Liver (tissue), 9 donors: Measurements from ENCODE around the gene SDR39U1. TPM values are rescaled to one million over a fixed set of nuclear protein-coding genes. Genes with fewer than 3 reads are reported as not detected.

ENCODE experiments used
- DNase-seq: peaks from one replicate; pipeline ENCODE4 v3.0.0-alpha.2; 2017; ENCODE audit warnings: low spot score
- H3K27ac ChIP-seq, 2 donors: one replicate each; pipeline ENCODE4 v1.7.0; 2013; ENCODE audit warnings: inconsistent platforms in 2 of 2, low read length in 2 of 2, control low read depth in 1 of 2, low read depth in 1 of 2, mild to moderate bottlenecking in 1 of 2
- H3K27me3 ChIP-seq, 4 donors: one replicate each; pipeline versions ENCODE4 v1.6.1 to v1.7.0; 2013; ENCODE audit warnings: low read length in 3 of 4, inconsistent platforms in 1 of 4, mild to moderate bottlenecking in 1 of 4, moderate library complexity in 1 of 4; ENCODE audit not compliant: control insufficient read depth in 4 of 4, insufficient read depth in 4 of 4
- H3K36me3 ChIP-seq, 4 donors: one replicate each; pipeline versions ENCODE4 v1.6.1 to v1.7.0; 2013; ENCODE audit warnings: low read length in 3 of 4, mild to moderate bottlenecking in 3 of 4, low read depth in 1 of 4, moderate library complexity in 1 of 4; ENCODE audit not compliant: control insufficient read depth in 4 of 4, insufficient read depth in 3 of 4
- H3K4me1 ChIP-seq, 4 donors: one replicate each; pipeline versions ENCODE4 v1.6.1 to v1.7.0; 2013; ENCODE audit warnings: low read length in 3 of 4, mild to moderate bottlenecking in 3 of 4, moderate library complexity in 1 of 4; ENCODE audit not compliant: control insufficient read depth in 4 of 4, insufficient read depth in 4 of 4
- H3K4me3 ChIP-seq, 3 donors: one replicate each; pipeline versions ENCODE4 v1.6.1 to v1.7.0; 2013; ENCODE audit warnings: low read length in 3 of 3, control low read depth in 1 of 3, low read depth in 1 of 3, mild to moderate bottlenecking in 1 of 3
- H3K9ac ChIP-seq, 2 donors: one replicate each; pipeline ENCODE4 v1.7.0; 2013; ENCODE audit warnings: low read length in 2 of 2, mild to moderate bottlenecking in 2 of 2, moderate library complexity in 2 of 2, control low read depth in 1 of 2, low read depth in 1 of 2
- H3K9me3 ChIP-seq, 4 donors: one replicate each; pipeline versions ENCODE4 v1.6.1 to v1.7.0; 2013; ENCODE audit warnings: low read length in 3 of 4; ENCODE audit not compliant: control insufficient read depth in 4 of 4
- EGR1 ChIP-seq, 2 donors: IDR thresholded peaks; 2 replicates each; pipeline ENCODE4 v1.6.1; 2016 to 2018; ENCODE audit warnings: antibody characterized with exemption in 2 of 2, low read depth in 2 of 2
- FOXA1 ChIP-seq: IDR thresholded peaks from 2 replicates; pipeline ENCODE4 v1.6.1; 2016; ENCODE audit warnings: antibody characterized with exemption
- FOXA2 ChIP-seq: IDR thresholded peaks from 2 replicates; pipeline ENCODE4 v1.6.1; 2016; ENCODE audit warnings: antibody characterized with exemption
- GABPA ChIP-seq, 2 donors: IDR thresholded peaks in 1 of 2; conservative IDR thresholded peaks in 1 of 2; 2 replicates each; pipeline ENCODE4 v1.6.1; 2016; ENCODE audit warnings: antibody characterized with exemption in 2 of 2, mild to moderate bottlenecking in 1 of 2, moderate library complexity in 1 of 2
- HNF4A ChIP-seq, 2 donors: conservative IDR thresholded peaks; 2 replicates each; pipeline ENCODE4 v1.6.1; 2016; ENCODE audit warnings: antibody characterized with exemption in 2 of 2, mild to moderate bottlenecking in 2 of 2
- JUND ChIP-seq, 2 donors: IDR thresholded peaks; 2 replicates each; pipeline ENCODE4 v1.6.1; 2016; ENCODE audit warnings: antibody characterized with exemption in 2 of 2
- NR2F2 ChIP-seq: IDR thresholded peaks from 2 replicates; pipeline ENCODE4 v1.6.1; 2016; ENCODE audit warnings: antibody characterized with exemption
- RAD21 ChIP-seq, 2 donors: IDR thresholded peaks; 2 replicates each; pipeline ENCODE4 v1.6.1; 2016; ENCODE audit warnings: antibody characterized with exemption in 2 of 2, mild to moderate bottlenecking in 2 of 2
- REST ChIP-seq: IDR thresholded peaks from 2 replicates; pipeline ENCODE4 v1.6.1; 2016; ENCODE audit warnings: antibody characterized with exemption, mild to moderate bottlenecking
- RXRA ChIP-seq, 2 donors: IDR thresholded peaks; 2 replicates each; pipeline ENCODE4 v1.6.1; 2017 to 2018; ENCODE audit warnings: antibody characterized with exemption in 2 of 2, mild to moderate bottlenecking in 1 of 2
- SP1 ChIP-seq: IDR thresholded peaks from 2 replicates; pipeline ENCODE4 v1.6.1; 2018; ENCODE audit warnings: antibody characterized with exemption, mild to moderate bottlenecking
- TAF1 ChIP-seq: conservative IDR thresholded peaks from 2 replicates; pipeline ENCODE4 v1.6.1; 2016; ENCODE audit warnings: antibody characterized with exemption, mild to moderate bottlenecking
- YY1 ChIP-seq: IDR thresholded peaks from 2 replicates; pipeline ENCODE4 v1.6.1; 2016; ENCODE audit warnings: antibody characterized with exemption, mild to moderate bottlenecking
- WGBS: extraction: QIAGEN DNeasy Blood & Tissue Kit; methylation state at CpG from one replicate; pipeline ENCODE4 v1.1.7; 2013; 5-methylcytosine and 5-hydroxymethylcytosine counted together
- polyA plus RNA-seq, 2 donors: library from polyadenylated mRNA; stranded (reverse) in 1 of 2; unstranded in 1 of 2; fragments of 200-250 nt in 1 of 2; fragments of >200 nt in 1 of 2; fragmentation: Nextera tagmentation in 1 of 2; extraction: Ambion mirVana in 1 of 2; gene quantifications; one replicate each; pipeline versions ENCODE4 v1.2.1 to v1.2.3, GENCODE V29; 2013 to 2015
- total RNA-seq, 2 donors: library from RNA; depleted of rRNA; stranded (reverse); fragments of >200 nt; gene quantifications; one replicate each; pipeline ENCODE4 v1.2.3, GENCODE V29; 2014
- TF ChIP-seq, protein P1 (sequence below): IDR thresholded peaks from 2 replicates; pipeline ENCODE4 v1.6.1; 2016; ENCODE audit warnings: antibody characterized with exemption
- TF ChIP-seq, protein P2 (sequence below): IDR thresholded peaks from 2 replicates; pipeline ENCODE4 v1.6.1; 2016; ENCODE audit warnings: antibody characterized with exemption
- TF ChIP-seq, protein P3 (sequence below): IDR thresholded peaks from 2 replicates; pipeline ENCODE4 v1.6.1; 2016; ENCODE audit warnings: antibody characterized with exemption
- TF ChIP-seq, protein P4 (sequence below): fragments of 150-350 bp; IDR thresholded peaks from 2 replicates; pipeline ENCODE4 v1.5.1; 2017; ENCODE audit warnings: improper control_type of control experiment, low read depth, low read length; ENCODE audit not compliant: missing input control
- donor health status: healthy.
- donor health status: healthy.
- donor health status: healthy.
- donor health status: healthy.
- donor health status: healthy.

SDR39U1 gene
- total and polyA plus RNA-seq, 4 donors: 10.8 to 50.4 (median 25.9) TPM

- TF ChIP-seq, protein P1, sequence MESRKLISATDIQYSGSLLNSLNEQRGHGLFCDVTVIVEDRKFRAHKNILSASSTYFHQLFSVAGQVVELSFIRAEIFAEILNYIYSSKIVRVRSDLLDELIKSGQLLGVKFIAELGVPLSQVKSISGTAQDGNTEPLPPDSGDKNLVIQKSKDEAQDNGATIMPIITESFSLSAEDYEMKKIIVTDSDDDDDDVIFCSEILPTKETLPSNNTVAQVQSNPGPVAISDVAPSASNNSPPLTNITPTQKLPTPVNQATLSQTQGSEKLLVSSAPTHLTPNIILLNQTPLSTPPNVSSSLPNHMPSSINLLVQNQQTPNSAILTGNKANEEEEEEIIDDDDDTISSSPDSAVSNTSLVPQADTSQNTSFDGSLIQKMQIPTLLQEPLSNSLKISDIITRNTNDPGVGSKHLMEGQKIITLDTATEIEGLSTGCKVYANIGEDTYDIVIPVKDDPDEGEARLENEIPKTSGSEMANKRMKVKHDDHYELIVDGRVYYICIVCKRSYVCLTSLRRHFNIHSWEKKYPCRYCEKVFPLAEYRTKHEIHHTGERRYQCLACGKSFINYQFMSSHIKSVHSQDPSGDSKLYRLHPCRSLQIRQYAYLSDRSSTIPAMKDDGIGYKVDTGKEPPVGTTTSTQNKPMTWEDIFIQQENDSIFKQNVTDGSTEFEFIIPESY: no peak
- TF ChIP-seq EGR1 (IDR thresholded peaks at IDR 0.05; ENCODE audit: low read depth in 2 of 2): no peak
- no peak for TF ChIP-seq NR2F2
- no peak for TF ChIP-seq REST
These were observed 20.3 kb downstream of the SDR39U1 start (continued) for GRCh38 chr14:24422261-24422660.

GRCh38 chr14:24418492-24418873 lies 24.1 kb downstream of the SDR39U1 start:
- Histone ChIP-seq H3K4me3 (no peak overlapping the region), H3K27ac (peak overlapping the region; percentile 22 to 44), H3K9ac (no peak overlapping the region), H3K4me1 (peaks cover 0 to 24% (median 11%) of the 10 kb centered on the region in 4 donors), H3K9me3 (no peaks in the 10 kb centered on the region), H3K36me3 (peaks cover 0 to 9% (median 0%) of the 10 kb centered on the region in 4 donors), H3K27me3 (no peaks in the 10 kb centered on the region)
- no peak for DNase-seq
- 35% methylated on average over 6 of the region's 6 CpGs for WGBS
- TF ChIP-seq GABPA (IDR thresholded peaks at IDR 0.05 in 1 of 2, conservative IDR thresholded peaks at IDR 0.05 in 1 of 2) (no peak), REST (no peak), EGR1 (IDR thresholded peaks at IDR 0.05; ENCODE audit: low read depth in 2 of 2) (no peak), FOXA2 (no peak), JUND (IDR thresholded peaks at IDR 0.05) (no peak), SP1 (peak; percentile 15), TAF1 (no peak), FOXA1 (no peak), RXRA (IDR thresholded peaks at IDR 0.05) (no peak), YY1 (no peak), RAD21 (IDR thresholded peaks at IDR 0.05) (no peak), HNF4A (conservative IDR thresholded peaks at IDR 0.05) (peak in 1 of 2 donors; percentile 33)
- TF ChIP-seq, protein P2, sequence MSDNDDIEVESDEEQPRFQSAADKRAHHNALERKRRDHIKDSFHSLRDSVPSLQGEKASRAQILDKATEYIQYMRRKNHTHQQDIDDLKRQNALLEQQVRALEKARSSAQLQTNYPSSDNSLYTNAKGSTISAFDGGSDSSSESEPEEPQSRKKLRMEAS: no peak
- TF ChIP-seq, protein P1: no peak
- TF ChIP-seq, protein P3, sequence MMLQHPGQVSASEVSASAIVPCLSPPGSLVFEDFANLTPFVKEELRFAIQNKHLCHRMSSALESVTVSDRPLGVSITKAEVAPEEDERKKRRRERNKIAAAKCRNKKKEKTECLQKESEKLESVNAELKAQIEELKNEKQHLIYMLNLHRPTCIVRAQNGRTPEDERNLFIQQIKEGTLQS: no peak
- TF ChIP-seq, protein P4, sequence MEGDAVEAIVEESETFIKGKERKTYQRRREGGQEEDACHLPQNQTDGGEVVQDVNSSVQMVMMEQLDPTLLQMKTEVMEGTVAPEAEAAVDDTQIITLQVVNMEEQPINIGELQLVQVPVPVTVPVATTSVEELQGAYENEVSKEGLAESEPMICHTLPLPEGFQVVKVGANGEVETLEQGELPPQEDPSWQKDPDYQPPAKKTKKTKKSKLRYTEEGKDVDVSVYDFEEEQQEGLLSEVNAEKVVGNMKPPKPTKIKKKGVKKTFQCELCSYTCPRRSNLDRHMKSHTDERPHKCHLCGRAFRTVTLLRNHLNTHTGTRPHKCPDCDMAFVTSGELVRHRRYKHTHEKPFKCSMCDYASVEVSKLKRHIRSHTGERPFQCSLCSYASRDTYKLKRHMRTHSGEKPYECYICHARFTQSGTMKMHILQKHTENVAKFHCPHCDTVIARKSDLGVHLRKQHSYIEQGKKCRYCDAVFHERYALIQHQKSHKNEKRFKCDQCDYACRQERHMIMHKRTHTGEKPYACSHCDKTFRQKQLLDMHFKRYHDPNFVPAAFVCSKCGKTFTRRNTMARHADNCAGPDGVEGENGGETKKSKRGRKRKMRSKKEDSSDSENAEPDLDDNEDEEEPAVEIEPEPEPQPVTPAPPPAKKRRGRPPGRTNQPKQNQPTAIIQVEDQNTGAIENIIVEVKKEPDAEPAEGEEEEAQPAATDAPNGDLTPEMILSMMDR: no peak
